Left renal pelvis (tissue), 4 donors: Measurements from ENCODE around the gene CDADC1. TPM values are rescaled to one million over a fixed set of nuclear protein-coding genes. Genes with fewer than 3 reads are reported as not detected.

Experiments used
- DNase-seq, 4 donors: peaks; one replicate each; pipeline ENCODE4 v3.0.0-alpha.2; 2013; ENCODE audit warnings: low read depth in 4 of 4, low spot score in 3 of 4
- polyA plus RNA-seq, 4 donors: library from polyadenylated mRNA; unstranded; fragments of 120-200 nt; gene quantifications; one replicate each; pipeline ENCODE4 v1.2.1, GENCODE V29; 2013; ENCODE audit not compliant: insufficient read length in 4 of 4

The CDADC1 gene
- polyA plus RNA-seq = 10 to 100 TPM; 13.5 to 15.4 (median 15.1) TPM

DNA sequence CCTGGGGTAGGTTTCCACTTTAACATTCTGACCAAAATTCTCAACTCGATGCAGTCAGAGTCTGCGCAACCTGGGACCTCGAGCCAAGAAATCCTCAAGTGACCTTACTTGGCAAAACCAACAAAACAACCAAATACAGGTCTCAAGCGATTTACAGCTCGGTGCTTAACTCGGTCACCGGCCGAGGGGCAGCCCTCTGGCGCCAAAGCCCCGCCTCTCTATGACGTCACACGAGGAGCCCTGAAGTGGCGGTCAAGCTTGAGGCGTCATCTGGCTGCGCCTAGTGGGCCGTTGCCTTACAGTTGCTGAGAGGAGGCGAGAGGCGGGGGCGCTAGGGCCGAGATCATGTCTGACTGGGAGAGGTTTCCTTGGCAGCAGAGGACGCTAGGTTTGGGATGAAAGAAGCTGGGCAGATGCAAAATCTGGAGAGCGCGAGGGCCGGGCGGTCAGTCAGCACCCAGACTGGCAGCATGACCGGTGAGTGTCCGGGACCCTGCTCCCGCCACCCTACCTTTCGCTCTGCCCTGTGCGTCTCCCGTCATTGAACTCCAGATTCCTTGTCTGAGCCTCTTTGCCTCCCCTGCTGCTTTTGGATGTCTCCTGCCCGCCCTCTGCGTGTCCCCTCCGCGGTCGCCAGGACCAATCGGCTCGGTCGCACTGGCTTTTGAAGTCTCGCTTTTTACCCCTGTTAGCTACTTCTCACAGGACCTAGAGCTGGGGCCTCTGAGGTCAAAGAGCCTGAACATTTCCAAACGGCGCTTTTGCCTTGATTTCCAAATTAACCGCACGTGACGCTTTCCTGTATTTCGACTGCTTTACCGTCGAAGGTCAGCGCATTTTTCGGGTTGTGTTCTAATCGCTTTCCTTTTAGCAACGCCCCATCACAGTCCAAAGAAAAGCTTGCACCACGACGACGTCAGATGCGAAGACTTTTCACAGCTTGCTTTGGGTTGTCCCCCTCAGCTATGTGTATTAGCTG is at the start of gene CDADC1:
TSS of gene CDADC1 (plus strand) at position 283 of the 979 bp plus-strand sequence. CDS start at position 396, 113 bp downstream.
- DNase-seq = peak; percentile 93 to 97 (median 94)

DNA sequence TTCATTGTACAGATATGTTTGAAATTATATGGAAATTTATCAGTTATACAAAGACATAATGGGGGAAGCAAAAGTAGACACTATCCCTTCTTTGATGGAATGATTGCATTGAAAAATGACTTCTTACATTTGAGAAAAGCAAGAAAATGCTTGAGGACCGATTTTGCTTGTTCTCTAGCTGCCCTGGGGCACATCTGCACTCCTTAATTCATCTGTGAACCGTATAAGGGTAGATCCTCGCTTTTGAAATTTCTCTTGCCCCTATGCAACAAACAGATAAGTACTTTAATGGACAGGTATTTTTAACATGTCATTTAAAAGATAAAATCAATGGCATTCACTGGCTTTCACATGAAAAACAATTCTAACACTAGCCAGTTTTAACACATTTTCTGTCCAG is 41.1 kb upstream of the CDADC1 start:
- DNase-seq = no peak

DNA sequence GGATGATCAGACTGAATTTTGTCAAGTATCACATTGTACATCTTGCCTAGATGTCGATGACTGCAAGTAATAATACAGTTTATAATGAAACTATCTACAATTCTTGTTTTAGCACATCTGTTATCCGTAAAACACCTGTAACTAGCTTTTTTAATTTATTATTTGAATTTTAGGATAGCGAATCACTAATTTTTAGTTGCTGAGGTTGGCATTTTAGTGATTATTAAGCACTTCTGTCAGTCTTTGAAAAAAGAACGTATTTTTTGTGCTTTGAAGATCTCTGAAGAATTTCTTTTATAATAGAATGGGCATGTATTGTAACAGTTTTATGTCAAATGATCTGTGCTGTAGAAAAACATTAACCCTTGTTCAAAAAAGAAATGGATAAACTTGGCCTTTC is 39.1 kb upstream of the CDADC1 start:
- DNase-seq = no peak

DNA sequence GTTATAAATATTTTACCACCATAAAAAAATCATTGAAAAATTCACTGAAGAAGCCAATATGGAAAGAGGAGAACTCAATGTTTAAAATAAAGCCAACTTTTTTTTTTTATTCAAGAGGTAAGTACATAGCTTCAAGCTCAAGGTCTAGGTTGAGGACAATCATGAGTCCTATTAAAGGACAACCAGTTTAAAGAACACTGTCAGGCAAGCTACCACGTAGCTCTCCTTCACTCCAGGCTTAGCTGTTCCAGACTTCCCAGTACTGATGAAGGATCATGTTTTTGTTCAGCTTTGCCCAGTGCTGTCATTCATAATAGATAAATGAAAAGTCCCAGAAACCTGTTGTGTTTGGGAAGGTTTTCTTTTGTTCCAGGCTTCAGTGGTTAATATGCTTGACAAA is 37.6 kb upstream of the CDADC1 start:
- no peak for DNase-seq

DNA sequence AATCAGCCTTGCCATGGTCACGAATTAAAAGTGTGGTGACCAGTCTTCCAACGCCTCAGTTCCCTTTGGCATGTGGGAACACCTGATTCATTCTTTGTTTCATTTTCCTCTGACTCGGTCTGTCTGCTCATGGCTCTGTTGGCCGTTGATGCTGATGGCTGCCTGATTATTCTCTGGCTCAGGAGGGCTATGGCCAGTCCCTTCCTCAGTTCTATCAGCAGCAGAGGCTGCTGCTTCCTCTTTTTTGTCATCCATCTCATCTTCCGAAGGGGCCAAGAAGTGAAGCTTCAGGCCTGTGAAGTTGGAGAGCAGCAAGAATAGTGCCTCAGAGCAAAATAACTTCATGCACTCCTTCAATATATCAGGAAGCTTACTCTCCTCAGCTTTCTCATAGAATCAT is 37.1 kb upstream of the CDADC1 start:
- no peak for DNase-seq

DNA sequence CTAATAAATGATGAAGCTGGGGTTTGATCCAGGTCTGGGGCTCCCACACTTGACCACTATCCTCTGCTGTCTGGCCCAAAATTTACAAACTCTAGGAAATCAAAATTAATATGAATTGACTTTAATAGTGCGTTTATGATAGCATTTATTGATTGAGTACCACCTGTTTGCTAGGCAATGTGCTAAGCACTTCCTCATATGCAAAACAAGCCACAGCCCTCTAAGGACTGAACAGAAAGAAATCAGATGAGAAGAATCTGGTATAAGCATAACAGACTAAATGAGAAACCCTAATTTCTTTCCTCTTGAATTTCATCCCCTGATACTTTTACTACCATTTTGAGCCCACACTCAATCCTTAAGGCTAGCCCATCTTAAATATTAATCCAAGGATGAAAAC is 34.2 kb upstream of the CDADC1 start:
- DNase-seq = no peak

DNA sequence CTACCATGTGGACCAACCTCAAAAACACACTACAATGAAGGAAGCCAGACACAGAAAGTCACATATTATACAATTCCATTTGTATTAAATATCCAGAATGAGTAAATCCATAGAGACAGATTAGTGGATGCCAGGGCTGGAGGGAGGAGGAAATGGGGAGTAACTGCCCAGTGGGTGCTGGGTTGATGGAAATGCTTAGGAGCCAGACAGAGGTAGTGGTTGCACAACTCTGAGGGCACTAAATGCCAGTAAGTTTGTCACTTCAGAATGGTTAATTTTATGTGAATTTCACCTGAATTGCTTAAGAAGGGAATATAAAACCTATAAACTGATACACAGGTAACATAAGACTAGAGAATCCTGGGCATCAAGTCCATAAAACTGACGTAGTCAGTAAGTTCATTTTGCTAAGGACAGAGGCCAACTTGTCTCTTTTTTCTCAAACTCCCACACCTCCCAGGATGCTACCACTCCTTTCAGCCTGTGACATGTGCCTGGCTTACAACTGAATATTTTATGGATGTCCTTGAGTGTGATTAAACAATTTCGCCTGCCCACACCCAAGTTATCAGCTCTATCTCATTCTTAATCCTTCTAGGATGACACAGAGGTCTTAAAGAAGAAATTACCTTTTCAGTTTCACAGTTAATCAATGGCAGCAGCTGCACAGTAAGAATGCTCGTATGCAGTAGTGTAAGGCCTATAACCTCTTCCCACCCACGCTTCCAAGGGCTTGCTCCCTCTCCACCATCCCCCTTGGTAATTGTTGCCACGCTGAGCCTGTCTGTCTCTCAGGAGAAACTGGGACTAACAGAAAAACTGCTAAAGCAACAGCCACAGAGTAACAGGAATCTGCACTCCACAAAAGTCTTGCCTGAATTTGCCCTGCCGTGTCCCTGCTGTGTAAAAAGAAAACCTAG is 33.5 kb upstream of the CDADC1 start:
- no peak for DNase-seq

DNA sequence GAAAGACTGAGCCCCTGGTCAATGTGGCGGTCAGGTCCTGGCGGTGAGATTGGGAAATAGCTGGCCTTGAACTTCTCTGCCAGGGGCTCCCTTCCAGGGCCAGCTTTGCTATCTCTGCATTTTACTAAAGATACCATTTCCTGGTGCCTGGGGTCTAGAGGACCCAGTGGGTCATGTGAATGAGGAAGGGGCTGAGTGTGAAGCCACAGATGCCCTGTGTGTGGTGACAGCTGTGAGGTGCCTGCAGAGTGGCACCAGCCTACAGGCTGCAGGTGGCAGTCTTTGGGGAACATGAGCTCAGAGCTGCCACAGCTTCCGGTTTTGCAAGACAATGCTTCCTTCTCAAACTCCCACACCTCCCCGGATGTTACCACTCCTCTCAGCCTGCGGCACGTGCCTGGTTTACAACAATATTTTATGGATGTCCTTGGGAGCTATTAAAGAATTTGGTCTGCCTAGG is 32.8 kb upstream of the CDADC1 start:
- no peak for DNase-seq

DNA sequence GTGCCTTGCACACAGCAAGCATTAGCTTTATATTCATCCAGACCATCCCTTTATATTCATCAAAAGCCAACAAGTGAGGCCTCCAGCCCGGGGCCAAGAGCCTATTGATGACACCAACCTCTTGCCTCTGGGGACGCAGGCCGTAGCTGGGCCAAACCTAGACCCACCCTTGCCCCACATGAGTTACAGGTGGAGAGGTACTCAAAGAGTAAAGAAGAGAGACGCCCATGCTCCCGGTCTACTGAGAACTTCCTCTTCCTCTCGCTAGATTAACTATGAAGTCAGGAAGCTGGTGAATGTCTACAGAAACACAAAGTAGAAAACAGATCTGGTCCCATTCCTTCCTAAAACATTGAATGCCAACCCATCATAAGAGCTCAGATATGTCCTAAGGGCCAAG is 31.4 kb upstream of the CDADC1 start:
- DNase-seq = no peak

DNA sequence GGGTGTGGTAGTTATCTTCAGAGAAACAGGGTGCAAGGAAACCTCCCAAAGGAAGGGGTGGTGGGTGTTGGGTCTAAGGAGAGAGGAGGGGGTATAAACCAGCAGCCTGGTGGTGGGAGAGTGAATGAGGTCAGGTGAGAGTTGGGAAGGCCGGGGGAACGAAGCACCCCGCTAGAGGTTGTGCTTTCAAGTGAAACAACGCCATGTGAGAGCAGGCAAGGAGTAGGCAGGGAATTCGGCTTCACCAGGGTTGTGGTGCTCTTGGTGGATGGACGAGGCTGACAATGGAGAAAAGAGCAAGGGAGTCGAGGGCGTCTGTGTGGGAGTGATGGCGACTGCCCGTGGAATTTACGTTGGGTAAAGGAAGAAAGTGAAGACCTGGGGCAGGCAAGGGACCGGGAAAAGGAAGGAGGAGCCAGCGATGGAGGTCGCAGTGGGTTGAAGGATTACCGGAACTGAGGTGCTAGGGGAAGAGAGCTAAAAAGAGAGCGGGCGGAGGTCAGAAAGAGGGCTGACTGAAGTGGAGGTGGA is 29.7 kb upstream of the CDADC1 start:
- no peak for DNase-seq

DNA sequence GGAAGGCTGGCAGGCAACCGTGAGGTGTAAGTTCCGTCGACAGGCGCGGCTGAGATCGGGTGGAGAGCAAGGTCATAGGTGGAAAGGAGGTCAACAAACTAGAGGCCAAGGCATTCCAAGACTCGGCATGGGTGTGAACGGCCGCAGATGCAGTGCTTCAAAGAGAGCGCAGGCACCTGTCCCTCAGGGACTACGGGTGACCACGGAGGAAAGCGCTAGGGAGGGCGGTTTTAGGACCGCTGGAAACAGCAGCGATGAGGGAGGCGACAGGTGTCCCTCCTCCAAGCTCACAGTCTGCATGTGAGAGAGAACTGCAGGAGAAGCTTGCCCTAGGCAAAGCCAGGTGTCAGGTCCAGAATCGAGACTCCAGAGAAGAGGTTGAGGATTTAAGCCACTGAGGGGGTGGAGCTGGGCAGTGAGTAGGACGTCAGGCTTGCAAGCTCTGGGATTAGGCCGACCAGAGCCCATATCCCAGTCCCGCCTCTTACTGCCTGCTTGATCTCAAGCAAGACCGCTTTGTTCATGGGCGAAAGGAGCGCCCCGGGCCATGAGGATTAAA is 29.2 kb upstream of the CDADC1 start:
- no peak for DNase-seq

DNA sequence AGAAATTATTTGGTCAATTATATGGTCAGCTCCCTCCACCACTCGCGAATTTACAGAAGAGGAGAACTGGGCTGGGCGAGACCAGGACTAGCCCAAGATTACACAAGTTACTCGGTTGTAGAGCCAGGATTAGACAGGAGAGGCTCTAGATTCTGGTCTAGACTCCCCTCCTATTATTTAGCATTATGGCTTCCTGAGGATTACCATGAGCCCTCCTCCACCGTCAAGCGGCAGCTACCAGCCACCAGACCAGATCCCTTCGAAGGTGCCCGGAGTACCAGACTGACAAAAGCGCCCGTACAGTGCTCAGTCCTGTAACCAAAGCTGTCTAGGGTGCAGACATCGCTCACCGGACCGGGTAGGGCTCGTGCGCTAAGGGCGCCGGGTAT is 28.1 kb upstream of the CDADC1 start:
- DNase-seq = no peak

DNA sequence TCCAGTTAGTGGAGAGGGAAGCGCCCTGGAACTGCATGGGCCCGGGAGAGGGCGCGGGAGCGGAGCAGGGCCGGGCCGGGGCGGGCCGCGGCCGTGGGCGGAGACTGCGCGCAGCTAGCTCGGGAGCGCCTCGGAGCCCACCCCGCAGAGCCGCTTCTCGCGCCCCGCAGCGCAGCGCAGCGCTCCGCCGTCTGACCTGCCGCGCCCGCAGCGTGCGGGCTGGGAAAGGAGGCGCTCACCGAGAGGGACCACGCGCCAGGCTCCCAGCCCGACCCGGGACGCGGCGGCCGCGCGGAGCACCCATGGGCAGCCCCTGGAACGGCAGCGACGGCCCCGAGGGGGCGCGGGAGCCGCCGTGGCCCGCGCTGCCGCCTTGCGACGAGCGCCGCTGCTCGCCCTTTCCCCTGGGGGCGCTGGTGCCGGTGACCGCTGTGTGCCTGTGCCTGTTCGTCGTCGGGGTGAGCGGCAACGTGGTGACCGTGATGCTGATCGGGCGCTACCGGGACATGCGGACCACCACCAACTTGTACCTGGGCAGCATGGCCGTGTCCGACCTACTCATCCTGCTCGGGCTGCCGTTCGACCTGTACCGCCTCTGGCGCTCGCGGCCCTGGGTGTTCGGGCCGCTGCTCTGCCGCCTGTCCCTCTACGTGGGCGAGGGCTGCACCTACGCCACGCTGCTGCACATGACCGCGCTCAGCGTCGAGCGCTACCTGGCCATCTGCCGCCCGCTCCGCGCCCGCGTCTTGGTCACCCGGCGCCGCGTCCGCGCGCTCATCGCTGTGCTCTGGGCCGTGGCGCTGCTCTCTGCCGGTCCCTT is 27.5 kb upstream of the CDADC1 start, which contains the start of gene MLNR:
TSS of gene MLNR (plus strand) at position 303 of the 820 bp plus-strand sequence. CDS start at position 303, 0 bp downstream.
- no peak for DNase-seq

DNA sequence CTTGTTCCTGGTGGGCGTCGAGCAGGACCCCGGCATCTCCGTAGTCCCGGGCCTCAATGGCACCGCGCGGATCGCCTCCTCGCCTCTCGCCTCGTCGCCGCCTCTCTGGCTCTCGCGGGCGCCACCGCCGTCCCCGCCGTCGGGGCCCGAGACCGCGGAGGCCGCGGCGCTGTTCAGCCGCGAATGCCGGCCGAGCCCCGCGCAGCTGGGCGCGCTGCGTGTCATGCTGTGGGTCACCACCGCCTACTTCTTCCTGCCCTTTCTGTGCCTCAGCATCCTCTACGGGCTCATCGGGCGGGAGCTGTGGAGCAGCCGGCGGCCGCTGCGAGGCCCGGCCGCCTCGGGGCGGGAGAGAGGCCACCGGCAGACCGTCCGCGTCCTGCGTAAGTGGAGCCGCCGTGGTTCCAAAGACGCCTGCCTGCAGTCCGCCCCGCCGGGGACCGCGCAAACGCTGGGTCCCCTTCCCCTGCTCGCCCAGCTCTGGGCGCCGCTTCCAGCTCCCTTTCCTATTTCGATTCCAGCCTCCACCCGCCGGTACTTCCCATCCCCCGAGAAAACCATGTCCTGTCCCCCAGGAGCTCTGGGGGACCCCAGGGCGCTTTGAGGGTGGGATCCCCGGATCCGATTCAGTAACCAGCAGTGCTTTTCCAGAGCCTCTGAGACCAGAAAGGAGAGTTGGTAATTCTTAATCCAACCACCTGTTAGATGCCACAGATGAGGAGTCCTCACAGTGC is 26.7 kb upstream of the CDADC1 start:
- no peak for DNase-seq

DNA sequence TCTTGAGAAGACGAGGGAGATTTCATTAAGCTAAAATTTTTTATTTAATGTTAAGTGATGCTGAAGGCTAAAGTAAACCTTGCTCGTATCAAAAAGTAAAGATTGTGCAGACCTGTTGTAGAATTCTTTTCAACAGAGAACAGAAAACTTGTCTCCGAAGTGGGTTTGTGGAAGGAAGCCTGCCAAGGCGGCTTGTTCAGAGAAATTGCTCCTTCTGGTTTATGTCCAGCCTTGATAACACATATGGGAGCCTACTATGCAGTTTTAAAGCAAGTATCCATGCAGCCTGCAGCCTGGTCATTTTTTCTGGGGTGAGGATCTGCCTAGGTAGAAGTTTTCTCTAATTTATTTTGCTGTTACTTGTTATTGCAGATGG is 26.1 kb upstream of the CDADC1 start:
- no peak for DNase-seq

DNA sequence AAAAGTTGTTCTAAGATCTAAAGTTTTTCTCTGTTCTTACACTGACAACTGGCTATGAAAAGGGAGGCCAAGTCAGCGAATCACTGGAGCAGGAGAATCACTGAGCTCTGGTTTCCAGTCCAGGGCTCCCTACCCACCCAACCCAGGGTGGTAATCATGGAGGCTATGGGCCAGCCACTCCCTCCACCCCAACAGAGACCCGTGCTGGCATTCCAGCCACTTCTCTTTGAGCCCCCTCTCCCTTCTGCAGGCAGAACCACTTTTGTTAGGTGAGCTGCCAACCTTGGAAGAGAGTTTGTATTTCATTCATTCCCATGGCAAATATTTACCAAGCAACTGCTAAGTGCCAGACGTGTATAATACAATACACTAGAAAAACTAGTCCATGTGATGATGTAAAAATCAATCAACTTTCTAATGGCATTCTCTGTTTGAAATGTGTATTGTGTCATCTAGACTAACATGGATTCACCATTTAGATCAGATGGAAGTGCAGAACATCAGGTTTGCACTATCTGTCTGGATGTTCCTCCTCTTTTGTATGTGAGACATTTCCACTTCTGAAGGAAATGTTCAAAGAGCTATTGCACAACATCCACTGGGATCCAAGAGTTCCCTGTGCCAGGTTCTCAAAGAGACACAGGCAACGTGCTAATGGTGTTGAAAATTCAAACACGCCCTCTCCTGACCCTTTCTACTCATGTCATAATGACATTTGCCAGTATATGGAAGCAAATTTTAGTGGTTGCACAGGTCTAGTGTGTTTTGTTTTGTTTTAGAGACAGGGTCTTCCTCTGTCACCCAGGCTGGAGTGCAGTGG is 22.3 kb upstream of the CDADC1 start:
- no peak for DNase-seq

DNA sequence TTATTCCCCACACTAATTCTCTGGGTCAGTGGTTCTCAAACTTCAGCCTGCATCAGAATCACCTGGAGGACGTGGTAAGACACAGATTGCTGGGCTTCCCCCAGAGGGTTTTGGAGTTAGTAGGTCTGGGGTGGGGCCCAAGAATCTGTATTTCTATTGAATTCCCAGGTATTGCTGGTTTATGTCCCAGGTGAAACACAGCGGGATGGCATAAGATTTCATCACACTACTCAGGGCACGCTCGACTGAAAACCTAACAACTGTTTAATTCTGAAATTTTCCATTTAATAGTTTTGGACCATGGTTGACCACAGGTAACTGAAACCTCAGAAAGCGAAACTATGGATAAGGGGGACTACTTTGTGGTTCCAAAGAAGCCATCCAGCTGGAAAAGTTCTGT is 21.1 kb upstream of the CDADC1 start:
- DNase-seq = no peak

DNA sequence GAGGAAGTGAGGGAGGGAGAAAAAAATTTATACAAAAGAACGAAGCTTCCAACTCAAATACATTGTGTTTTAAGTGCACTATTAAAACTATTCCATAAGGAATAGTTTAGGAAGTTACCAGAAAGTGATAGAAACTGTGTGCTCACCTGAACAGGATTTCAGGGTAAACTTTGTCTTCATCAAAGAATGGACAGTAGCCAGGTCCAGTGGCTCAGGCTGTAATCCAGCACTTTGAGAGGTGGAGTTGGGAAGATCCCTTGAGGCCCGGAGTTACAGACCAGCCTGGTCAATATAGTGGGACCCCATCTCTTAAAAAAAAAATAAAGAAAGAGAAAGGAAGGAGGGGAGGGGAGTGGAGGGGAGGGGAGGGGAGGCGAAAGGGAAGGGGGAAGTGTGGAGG is 13.0 kb upstream of the CDADC1 start:
- no peak for DNase-seq
